ENCODE measurements around the gene OR8B4.
A peak's percentile ranks its signal among the peaks of the same experiment; 100 is the strongest.
"Not testable (repeated sequence)": the region's sequence is repeated elsewhere in the genome, so short reads cannot be mapped to it uniquely, and the experiment has no call there.

The OR8B4 gene

GRCh38 chr11:124409906-124410305, 14.8 kb downstream of the OR8B4 start:
- no peak for DNase-seq (ENCODE audit: low spot score)
- no peak for FAIRE-seq

- no peak for DNase-seq (ENCODE audit: low spot score)
- no peak for FAIRE-seq
Observed at GRCh38 chr11:124405581-124405980, 19.1 kb downstream of the OR8B4 start.

DNA sequence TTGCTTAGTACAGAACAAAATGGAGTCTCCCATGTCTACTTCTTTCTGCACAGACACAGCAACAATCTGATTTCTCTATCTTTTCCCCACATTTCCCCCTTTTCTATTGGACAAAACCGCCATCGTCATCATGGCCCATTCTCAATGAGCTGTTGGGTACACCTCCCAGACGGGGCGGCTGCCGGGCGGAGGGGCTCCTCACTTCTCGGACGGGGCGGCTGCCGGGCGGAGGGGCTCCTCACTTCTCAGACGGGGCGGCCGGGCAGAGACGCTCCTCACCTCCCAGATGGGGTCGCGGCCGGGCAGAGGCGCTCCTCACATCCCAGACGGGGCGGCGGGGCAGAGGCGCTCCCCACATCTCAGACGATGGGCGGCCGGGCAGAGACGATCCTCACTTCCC, 21.5 kb downstream of the OR8B4 start:
- not testable (repeated sequence) for DNase-seq (ENCODE audit: low spot score); FAIRE-seq

DNA sequence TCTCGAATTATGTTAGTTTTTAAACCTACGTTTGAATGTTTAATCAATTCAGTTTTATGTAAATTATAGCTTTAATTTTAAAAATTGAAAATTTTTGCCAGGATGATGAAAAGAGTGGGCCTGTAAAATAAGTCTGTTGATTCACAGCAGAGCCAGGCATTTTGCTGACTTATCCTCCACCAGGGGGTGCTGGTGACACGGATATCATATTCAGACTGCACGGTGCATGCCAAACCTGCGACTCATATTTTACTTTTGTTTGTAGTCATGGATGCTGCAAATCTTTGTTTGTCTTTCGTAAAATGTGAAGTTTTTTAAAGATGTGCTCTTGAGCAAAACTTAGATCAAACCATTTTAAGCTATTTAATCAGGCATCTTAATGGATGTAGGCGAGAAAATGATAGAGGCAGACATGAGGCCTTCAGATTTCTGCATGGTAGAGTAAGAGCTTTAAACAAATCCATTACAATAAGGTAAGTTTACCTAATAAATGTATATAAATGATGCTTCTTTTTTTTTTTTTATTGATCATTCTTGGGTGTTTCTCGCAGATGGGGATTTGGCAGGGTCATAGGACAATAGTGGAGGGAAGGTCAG, 22.2 kb downstream of the OR8B4 start:
- DNase-seq (ENCODE audit: low spot score) (peak; percentile 49), FAIRE-seq (no peak)

DNA sequence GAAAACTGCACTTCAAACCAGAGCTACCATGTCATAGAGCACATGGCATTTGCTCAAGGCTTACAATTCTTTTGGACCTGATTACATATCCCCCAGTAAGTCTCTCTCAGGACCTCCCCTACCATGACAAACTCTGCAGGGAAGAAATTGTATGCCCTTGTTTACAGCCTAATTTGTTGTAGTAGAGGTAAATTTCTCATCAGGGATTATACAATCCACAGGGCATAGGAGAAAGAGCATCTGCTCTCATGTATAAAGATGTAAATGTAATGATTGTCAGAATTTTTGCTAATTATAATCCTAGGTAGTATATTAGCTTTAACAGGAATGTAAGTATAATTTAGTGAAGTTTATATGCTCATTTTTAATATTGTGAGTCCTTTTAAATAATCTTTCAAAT, 25.7 kb downstream of the OR8B4 start, which contains the start of gene OR8B3:
Gene OR8B3, minus strand, starts transcription at position 101 of the 400 bp plus-strand sequence. CDS start 1,673 bp downstream, outside the sequence.
- DNase-seq (ENCODE audit: low spot score), result no peak
- no peak for FAIRE-seq

DNA sequence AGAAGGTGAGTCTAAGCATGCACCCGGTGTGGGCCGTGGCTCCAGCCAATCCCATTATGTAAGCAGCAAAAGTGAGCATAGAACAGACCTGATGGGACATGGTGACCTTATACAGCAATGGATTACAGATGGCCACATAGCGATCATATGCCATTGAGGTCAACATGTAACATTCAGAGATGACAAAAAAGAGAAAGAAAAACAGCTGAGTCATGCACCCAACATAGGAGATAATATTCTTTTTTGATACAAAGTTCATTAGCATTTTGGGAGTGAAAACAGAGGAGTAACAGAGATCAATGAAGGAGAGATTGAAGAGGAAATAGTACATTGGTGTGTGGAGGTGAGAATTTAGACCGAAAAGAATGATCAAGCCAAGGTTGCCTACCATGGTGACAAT, 27.8 kb downstream of the OR8B4 start:
- peak; percentile 35 for FAIRE-seq
- DNase-seq (ENCODE audit: low spot score), result not testable (repeated sequence)

- DNase-seq (ENCODE audit: low spot score) (no peak), FAIRE-seq (no peak)
Observed at GRCh38 chr11:124394408-124394807, 30.3 kb downstream of the OR8B4 start.

DNA sequence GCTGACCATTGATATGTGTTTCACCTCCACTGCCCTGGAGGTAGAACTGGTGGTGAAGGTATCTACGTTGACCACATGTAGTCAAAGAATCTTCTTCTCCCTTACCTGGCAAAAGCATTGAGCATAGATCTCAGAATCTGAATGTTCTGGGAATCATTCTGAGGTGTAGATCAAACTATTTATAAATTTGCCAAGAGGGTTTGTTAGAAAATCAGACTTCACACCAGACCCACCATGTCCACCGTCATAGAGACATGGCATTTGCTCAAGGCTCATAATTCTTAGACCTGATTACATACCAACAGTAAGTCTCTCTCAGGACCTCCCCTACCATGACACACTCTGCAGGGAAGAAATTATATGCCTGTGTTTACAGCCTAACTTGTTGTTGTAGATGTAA, 40.3 kb downstream of the OR8B4 start, which contains the start of gene OR8B2:
Gene OR8B2, minus strand, starts transcription at position 101 of the 400 bp plus-strand sequence. CDS start 1,156 bp downstream, outside the sequence.
- no peak for DNase-seq (ENCODE audit: low spot score)
- no peak for FAIRE-seq

- FAIRE-seq, result peak; percentile 59
- not testable (repeated sequence) for DNase-seq (ENCODE audit: low spot score)
Observed at GRCh38 chr11:124382857-124383256, 41.8 kb downstream of the OR8B4 start.

DNA sequence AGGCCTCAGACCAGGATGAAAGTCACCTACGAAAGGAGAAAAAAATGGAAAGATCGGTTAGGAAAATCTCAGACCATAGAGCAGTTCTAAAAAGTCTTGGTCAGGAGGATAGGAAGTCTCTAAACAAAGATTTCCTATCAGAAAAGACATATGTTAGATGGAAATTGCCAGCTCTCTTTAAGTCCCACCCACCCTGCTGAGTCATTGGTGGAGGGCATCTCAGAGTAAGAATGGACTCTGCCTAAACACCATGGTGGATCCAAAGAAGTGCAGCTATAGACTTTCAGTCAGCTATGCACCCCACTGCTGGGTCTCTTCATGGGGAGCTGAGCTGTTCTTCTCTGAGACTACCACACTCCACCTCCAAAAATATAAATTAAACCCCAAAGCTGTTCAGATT, 44.1 kb downstream of the OR8B4 start:
- FAIRE-seq, result no peak
- DNase-seq (ENCODE audit: low spot score), result no peak

GRCh38 chr11:124376280-124376679, 48.4 kb downstream of the OR8B4 start:
- FAIRE-seq, result no peak
- no peak for DNase-seq (ENCODE audit: low spot score)
